ENCODE data around the gene RPUSD3.

DNA sequence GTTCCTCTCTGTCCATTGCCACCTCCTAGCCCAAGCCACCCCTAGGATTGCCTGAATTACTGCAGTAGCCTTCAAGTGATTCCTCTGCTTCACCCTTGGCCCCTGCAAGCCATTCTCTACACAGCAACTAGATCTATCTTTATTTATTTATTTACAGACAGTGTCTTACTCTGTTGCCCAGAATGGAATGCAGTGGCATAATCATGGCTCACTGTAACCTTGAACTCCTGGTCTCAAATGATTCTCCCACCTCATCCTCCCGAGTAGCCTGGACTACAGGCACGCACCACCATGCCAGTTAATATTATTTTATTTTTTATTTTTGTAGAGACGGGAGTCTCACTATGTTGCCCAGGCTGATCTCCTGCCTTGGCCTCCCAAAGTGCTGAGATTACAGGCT, 44.7 kb upstream of the RPUSD3 start:
- TF ChIP-seq, protein P1, sequence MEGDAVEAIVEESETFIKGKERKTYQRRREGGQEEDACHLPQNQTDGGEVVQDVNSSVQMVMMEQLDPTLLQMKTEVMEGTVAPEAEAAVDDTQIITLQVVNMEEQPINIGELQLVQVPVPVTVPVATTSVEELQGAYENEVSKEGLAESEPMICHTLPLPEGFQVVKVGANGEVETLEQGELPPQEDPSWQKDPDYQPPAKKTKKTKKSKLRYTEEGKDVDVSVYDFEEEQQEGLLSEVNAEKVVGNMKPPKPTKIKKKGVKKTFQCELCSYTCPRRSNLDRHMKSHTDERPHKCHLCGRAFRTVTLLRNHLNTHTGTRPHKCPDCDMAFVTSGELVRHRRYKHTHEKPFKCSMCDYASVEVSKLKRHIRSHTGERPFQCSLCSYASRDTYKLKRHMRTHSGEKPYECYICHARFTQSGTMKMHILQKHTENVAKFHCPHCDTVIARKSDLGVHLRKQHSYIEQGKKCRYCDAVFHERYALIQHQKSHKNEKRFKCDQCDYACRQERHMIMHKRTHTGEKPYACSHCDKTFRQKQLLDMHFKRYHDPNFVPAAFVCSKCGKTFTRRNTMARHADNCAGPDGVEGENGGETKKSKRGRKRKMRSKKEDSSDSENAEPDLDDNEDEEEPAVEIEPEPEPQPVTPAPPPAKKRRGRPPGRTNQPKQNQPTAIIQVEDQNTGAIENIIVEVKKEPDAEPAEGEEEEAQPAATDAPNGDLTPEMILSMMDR (IDR thresholded peaks at IDR 0.05) = no peak
- no peak for TF ChIP-seq EZH2 (IDR thresholded peaks at IDR 0.05)
